Tongue (tissue), 3 donors: Measurements from ENCODE around the gene SPRR2E. TPM values are rescaled to one million over a fixed set of nuclear protein-coding genes. Genes with fewer than 3 reads are reported as not detected.
"Not testable (repeated sequence)": the region's sequence is repeated elsewhere in the genome, so short reads cannot be mapped to it uniquely, and the experiment has no call there.

ENCODE experiments used
- DNase-seq: peaks from one replicate; pipeline ENCODE4 v3.0.0-alpha.2; 2015
- small RNA-seq: library from RNA; depleted of rRNA; stranded (forward); fragments of <200 nt; gene quantifications from one replicate; pipeline ENCODE3, GENCODE V24; 2014; ENCODE audit warnings: low replicate concordance
- total RNA-seq: library from RNA; depleted of rRNA; stranded (reverse); fragments of >200 nt; gene quantifications from one replicate; pipeline ENCODE4 v1.2.3, GENCODE V29; 2014

SPRR2E gene
- total RNA-seq, 1 donor from 2014 or later, result not detected

- DNase-seq, result no peak
Observed at GRCh38 chr1:153058826-153059784, 35.2 kb downstream of the SPRR2E start.

GRCh38 chr1:153058154-153058553 is 36.2 kb downstream of the SPRR2E start:
- DNase-seq, result no peak

- DNase-seq, result no peak
Observed at GRCh38 chr1:153057375-153057774, 37.0 kb downstream of the SPRR2E start, which contains the start of gene SPRR2A. Gene SPRR2A, minus strand, starts transcription at chr1:153057512. Its CDS starts 777 bp downstream, at chr1:153056735.

DNA sequence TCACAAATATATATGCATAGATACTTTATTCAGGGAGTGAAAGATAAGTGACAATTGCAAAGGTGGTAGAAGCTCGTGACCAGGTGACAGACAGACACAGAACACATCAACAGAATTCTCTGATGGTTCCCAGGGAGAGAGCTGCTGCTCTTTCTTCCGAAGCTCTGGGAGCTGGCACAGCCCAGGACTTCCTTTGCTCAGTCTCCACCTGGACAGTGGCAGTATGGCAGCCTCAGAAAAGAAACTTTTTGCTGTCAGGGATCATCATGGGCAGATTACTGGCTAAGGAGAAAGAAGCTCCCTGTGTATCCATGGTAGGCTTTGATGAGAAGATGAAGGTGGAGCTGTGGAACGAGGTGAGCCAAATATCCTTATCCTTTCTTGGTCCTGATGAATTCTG is 38.2 kb downstream of the SPRR2E start:
- DNase-seq, result not testable (repeated sequence)

DNA sequence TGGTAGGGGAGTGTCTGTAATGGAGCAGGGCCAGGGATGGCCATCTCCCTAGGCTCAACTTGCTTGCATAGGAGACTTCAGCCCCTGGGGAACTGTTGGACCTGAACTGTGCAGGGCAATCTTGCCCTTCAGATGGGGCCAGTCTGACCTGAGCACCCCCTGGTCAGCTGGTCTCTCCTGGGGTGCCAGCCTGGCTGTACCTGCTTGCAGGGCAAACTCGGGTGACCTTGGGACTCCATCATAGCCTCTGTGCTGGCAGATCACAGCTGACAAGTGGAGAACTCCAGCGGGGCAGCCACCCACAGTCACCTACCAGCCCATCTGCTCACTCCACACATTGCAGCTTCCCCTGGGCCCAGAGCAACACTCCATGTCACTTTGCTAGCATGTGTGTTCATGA is 45.1 kb downstream of the SPRR2E start:
- no peak for DNase-seq

Small RNA genes within 50 kb of the gene (small RNA-seq; reads per million reads assigned to genes)
- not detected for gene SPRR2C

Other genes starting within 250 kb of the SPRR2E start
- gene LCE7A, start 234.5 kb downstream of the SPRR2E start, total RNA-seq, result not detected
- not detected for gene SMCP, start 216.2 kb downstream of the SPRR2E start, total RNA-seq
- gene IVL, start 186.0 kb downstream of the SPRR2E start, total RNA-seq, result 7.7 TPM
- not detected for gene SPRR5, start 147.3 kb downstream of the SPRR2E start, total RNA-seq
- gene SPRR4, start 123.9 kb downstream of the SPRR2E start, total RNA-seq, result not detected
- gene SPRR1A, start 110.4 kb downstream of the SPRR2E start, total RNA-seq, result not detected
- 58.0 TPM for gene SPRR3, start 92.8 kb downstream of the SPRR2E start, total RNA-seq
- gene SPRR1B, start 63.3 kb downstream of the SPRR2E start, total RNA-seq, result 1.3 TPM
- gene SPRR2D, start 53.4 kb downstream of the SPRR2E start, total RNA-seq, result not detected
- 3.1 TPM for gene SPRR2A, start 37.0 kb downstream of the SPRR2E start, total RNA-seq
- gene SPRR2B, start 22.9 kb downstream of the SPRR2E start, total RNA-seq, result not detected
- not detected for gene SPRR2F, start 19.0 kb upstream of the SPRR2E start, total RNA-seq
- not detected for gene SPRR2G, start 56.4 kb upstream of the SPRR2E start, total RNA-seq
- not detected for gene LELP1, start 108.9 kb upstream of the SPRR2E start, total RNA-seq
- not detected for gene PRR9, start 123.1 kb upstream of the SPRR2E start, total RNA-seq
- not detected for gene LORICRIN, start 165.2 kb upstream of the SPRR2E start, total RNA-seq
- gene PGLYRP3, start 218.4 kb upstream of the SPRR2E start, total RNA-seq, result 2.4 TPM